ENCODE measurements around the gene OR10K2.

OR10K2 gene

GRCh38 chr1:158426137-158426536 lies at the start of gene OR10K2:
Gene OR10K2, minus strand, starts transcription at chr1:158426237. Its CDS starts 5,371 bp downstream, at chr1:158420866.
- ChIA-PET CTCF (no interaction called here), POLR2A (ENCODE audit: low non-redundant PET) (no interaction called here)
- TF ChIP-seq CTCF (conservative IDR thresholded peaks at IDR 0.05; ENCODE audit: low read depth), result no peak
- no peak for DNase-seq (ENCODE audit: low spot score)
- no peak within 1 kb of the TSS for H3K27ac ChIP-seq

GRCh38 chr1:158471920-158472319 lies 45.9 kb upstream of the OR10K2 start, which contains the start of gene OR10R2:
Gene OR10R2, plus strand, starts transcription at chr1:158472220. Its CDS starts 106 bp downstream, at chr1:158472326.
- no peak for TF ChIP-seq CTCF (conservative IDR thresholded peaks at IDR 0.05; ENCODE audit: low read depth)
- CTCF ChIA-PET, result no interaction called here
- no peak for DNase-seq (ENCODE audit: low spot score)
- H3K27ac ChIP-seq, result no peak within 1 kb of the TSS
- POLR2A ChIA-PET (ENCODE audit: low non-redundant PET), result no interaction called here

- H3K27ac ChIP-seq, result no peak within 1 kb of the TSS
- POLR2A ChIA-PET (ENCODE audit: low non-redundant PET), result no interaction called here
- no peak for TF ChIP-seq CTCF (conservative IDR thresholded peaks at IDR 0.05; ENCODE audit: low read depth)
- CTCF ChIA-PET, result no interaction called here
- DNase-seq (ENCODE audit: low spot score), result no peak
Measured at GRCh38 chr1:158461534-158461933, 35.5 kb upstream of the OR10K2 start, which contains the start of gene OR10K1. Gene OR10K1, plus strand, starts transcription at chr1:158461834. Its CDS starts 3,728 bp downstream, at chr1:158465562.

DNA sequence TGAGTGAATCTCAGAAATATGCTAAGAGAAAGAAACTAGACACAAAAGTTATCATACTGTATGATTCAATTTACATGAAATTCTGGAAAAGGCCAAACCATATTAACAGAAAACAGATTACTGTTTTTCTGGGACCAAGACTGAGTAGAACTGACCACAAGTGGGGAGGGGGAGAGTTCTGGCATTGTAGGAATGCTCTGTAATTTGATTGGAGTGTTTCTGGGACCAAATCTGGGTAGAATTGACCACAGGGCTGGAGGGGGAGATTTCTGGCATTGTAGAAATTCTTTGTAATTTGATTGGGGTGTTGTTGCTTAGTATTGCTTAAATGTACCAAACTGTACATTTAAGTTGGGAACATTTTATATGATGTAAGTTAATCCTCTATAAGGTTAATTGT lies 32.2 kb upstream of the OR10K2 start:
- no peak for DNase-seq (ENCODE audit: low spot score)
- ChIA-PET POLR2A (ENCODE audit: low non-redundant PET) (no interaction called here), CTCF (no interaction called here)
- no peak overlapping the region for H3K27ac ChIP-seq
- no peak for TF ChIP-seq CTCF (conservative IDR thresholded peaks at IDR 0.05; ENCODE audit: low read depth)

GRCh38 chr1:158457246-158457645 lies 31.2 kb upstream of the OR10K2 start:
- no peak for TF ChIP-seq CTCF (conservative IDR thresholded peaks at IDR 0.05; ENCODE audit: low read depth)
- CTCF ChIA-PET, result interaction anchor here (0.5 kb wide), 1 partner anchor 125 kb away, joined by 3 read pairs; no protein-coding TSS in a partner anchor
- H3K27ac ChIP-seq, result no peak overlapping the region
- POLR2A ChIA-PET (ENCODE audit: low non-redundant PET), result no interaction called here
- DNase-seq (ENCODE audit: low spot score), result no peak

DNA sequence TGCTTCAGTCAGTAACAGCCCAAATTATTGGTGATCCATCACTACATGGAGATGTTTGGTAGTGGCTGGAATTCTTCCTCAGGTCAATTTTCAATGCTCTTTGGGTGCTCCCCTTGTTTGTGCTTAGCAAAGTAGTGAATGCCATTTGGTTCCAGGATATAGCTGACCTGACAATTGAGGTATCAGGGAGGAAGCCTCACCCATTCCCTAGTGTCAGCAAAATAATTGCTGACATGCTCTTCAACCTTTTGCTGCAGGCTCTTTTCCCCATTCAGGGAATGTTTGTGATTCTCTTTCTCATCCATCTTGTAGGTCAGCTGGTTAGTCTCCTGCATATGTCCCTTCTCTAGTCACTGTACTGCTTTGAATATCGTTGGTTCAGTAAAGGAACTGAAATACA lies 28.5 kb upstream of the OR10K2 start:
- no peak for TF ChIP-seq CTCF (conservative IDR thresholded peaks at IDR 0.05; ENCODE audit: low read depth)
- POLR2A ChIA-PET (ENCODE audit: low non-redundant PET), result no interaction called here
- DNase-seq (ENCODE audit: low spot score), result no peak
- CTCF ChIA-PET, result no interaction called here
- H3K27ac ChIP-seq, result no peak overlapping the region

GRCh38 chr1:158445376-158445775 lies 19.3 kb upstream of the OR10K2 start:
- H3K27ac ChIP-seq, result no peak overlapping the region
- no peak for DNase-seq (ENCODE audit: low spot score)
- no peak for TF ChIP-seq CTCF (conservative IDR thresholded peaks at IDR 0.05; ENCODE audit: low read depth)
- ChIA-PET POLR2A (ENCODE audit: low non-redundant PET) (no interaction called here), CTCF (no interaction called here)

Measured in RWPE1 (cell line).